ENCODE measurements around the gene FNDC7.

The FNDC7 gene

GRCh38 chr1:108750476-108751181, 37.9 kb downstream of the FNDC7 start (continued):
- no peak for TF ChIP-seq ZNF529 (tag by site-specific recombination; IDR thresholded peaks at IDR 0.05; ENCODE audit: insufficient replicate concordance)
- TF ChIP-seq ZNF335 (tag by site-specific recombination; conservative IDR thresholded peaks at IDR 0.05): peak; percentile 36; the same call in 1 of the 2 replicates
- peak; percentile 74; the same call in 1 of the 2 replicates for TF ChIP-seq ZBTB48 (tag by site-specific recombination; IDR thresholded peaks at IDR 0.05)
- 0 out of 2 replicates have a peak, but pooled peaks have one; percentile 53 for TF ChIP-seq HIC1 (tag by site-specific recombination; IDR thresholded peaks at IDR 0.05)
- TF ChIP-seq, protein P1, sequence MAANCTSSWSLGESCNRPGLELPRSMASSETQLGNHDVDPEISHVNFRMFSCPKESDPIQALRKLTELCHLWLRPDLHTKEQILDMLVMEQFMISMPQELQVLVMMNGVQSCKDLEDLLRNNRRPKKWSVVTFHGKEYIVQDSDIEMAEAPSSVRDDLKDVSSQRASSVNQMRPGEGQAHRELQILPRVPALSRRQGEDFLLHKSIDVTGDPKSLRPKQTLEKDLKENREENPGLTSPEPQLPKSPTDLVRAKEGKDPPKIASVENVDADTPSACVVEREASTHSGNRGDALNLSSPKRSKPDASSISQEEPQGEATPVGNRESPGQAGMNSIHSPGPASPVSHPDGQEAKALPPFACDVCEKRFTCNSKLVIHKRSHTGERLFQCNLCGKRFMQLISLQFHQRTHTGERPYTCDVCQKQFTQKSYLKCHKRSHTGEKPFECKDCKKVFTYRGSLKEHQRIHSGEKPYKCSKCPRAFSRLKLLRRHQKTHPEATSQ (tag by site-specific recombination; IDR thresholded peaks at IDR 0.05): no peak
- TF ChIP-seq, protein P2, sequence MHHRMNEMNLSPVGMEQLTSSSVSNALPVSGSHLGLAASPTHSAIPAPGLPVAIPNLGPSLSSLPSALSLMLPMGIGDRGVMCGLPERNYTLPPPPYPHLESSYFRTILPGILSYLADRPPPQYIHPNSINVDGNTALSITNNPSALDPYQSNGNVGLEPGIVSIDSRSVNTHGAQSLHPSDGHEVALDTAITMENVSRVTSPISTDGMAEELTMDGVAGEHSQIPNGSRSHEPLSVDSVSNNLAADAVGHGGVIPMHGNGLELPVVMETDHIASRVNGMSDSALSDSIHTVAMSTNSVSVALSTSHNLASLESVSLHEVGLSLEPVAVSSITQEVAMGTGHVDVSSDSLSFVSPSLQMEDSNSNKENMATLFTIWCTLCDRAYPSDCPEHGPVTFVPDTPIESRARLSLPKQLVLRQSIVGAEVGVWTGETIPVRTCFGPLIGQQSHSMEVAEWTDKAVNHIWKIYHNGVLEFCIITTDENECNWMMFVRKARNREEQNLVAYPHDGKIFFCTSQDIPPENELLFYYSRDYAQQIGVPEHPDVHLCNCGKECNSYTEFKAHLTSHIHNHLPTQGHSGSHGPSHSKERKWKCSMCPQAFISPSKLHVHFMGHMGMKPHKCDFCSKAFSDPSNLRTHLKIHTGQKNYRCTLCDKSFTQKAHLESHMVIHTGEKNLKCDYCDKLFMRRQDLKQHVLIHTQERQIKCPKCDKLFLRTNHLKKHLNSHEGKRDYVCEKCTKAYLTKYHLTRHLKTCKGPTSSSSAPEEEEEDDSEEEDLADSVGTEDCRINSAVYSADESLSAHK (tag by site-specific recombination; IDR thresholded peaks at IDR 0.05): no peak
- peak; percentile 46; the same call in 1 of the 2 replicates for TF ChIP-seq ZNF341 (tag by site-specific recombination; IDR thresholded peaks at IDR 0.05; ENCODE audit: low read depth)
- no peak for TF ChIP-seq ZNF837 (tag by site-specific recombination; IDR thresholded peaks at IDR 0.05)
- TF ChIP-seq ZNF518A (tag by site-specific recombination; conservative IDR thresholded peaks at IDR 0.05; ENCODE audit: low read depth): no peak
- TF ChIP-seq SP7 (tag by site-specific recombination; IDR thresholded peaks at IDR 0.05): no peak
- no peak for TF ChIP-seq MZF1 (tag by site-specific recombination; IDR thresholded peaks at IDR 0.05; ENCODE audit: borderline replicate concordance)
- TF ChIP-seq ZNF114 (tag by site-specific recombination; IDR thresholded peaks at IDR 0.05): no peak
- TF ChIP-seq WT1 (tag by site-specific recombination; IDR thresholded peaks at IDR 0.05): no peak

GRCh38 chr1:108753363-108753762, 40.7 kb downstream of the FNDC7 start:
- Histone ChIP-seq H3K36me3 (ENCODE audit: control insufficient read depth in 2 of 2, insufficient read depth in 1 of 2, low read length in 2 of 2) (peaks cover 29 to 33% of the 10 kb centered on the region in 2 experiments), H3K9me3 (ENCODE audit: control insufficient read depth, insufficient read depth, low read depth, low read length) (no peaks in the 10 kb centered on the region), H3K27ac (ENCODE audit: extremely low read depth, low read depth, low read length) (no peak overlapping the region), H3K4me3 (ENCODE audit: low read depth, low read length) (no peak overlapping the region), H3K4me1 (ENCODE audit: control insufficient read depth, insufficient read depth, low read length) (no peaks in the 10 kb centered on the region)
- ChIA-PET CTCF (interaction anchor here (0.8 kb wide), 1 partner anchor 118 kb away, joined by 5 read pairs; no protein-coding TSS in a partner anchor), POLR2A (no interaction called here)
- no peak for TF ChIP-seq ZNF394 (tag by site-specific recombination; IDR thresholded peaks at IDR 0.05; ENCODE audit: borderline replicate concordance)
- no peak for TF ChIP-seq RBAK (tag by site-specific recombination; IDR thresholded peaks at IDR 0.05)
- no peak for TF ChIP-seq ZNF354C (tag by site-specific recombination; IDR thresholded peaks at IDR 0.05; ENCODE audit: borderline replicate concordance, low read depth)
- TF ChIP-seq ZNF248 (tag by site-specific recombination; IDR thresholded peaks at IDR 0.05): no peak
- TF ChIP-seq ZNF37A (tag by site-specific recombination; IDR thresholded peaks at IDR 0.05): no peak
- TF ChIP-seq ZNF670 (tag by site-specific recombination; IDR thresholded peaks at IDR 0.05; ENCODE audit: low read depth): no peak
- no peak for TF ChIP-seq ZNF488 (tag by site-specific recombination; IDR thresholded peaks at IDR 0.05)
- no peak for TF ChIP-seq ZFP37 (tag by site-specific recombination; IDR thresholded peaks at IDR 0.05)
- no peak for TF ChIP-seq ZNF184 (tag by site-specific recombination; IDR thresholded peaks at IDR 0.05)

All from HEK293 (cell line).